Activated B cell treated with CpG ODN at 0.5 μM for 24 hours (primary cell): ENCODE data around the gene WDFY4. TPM values are rescaled to one million over a fixed set of nuclear protein-coding genes. Genes with fewer than 3 reads are reported as not detected.

ENCODE experiments used
- ATAC-seq: fragments of 200-7000 bp; cut with Tn5 transposase; one replicate; pipeline ENCODE4 v1.10.0; 2021; ENCODE audit warnings: low read depth, mild to moderate bottlenecking, moderate library complexity
- CTCF ChIA-PET: fragments of 350-600 bp; sonication (Branson Sonifier 250); formaldehyde crosslinking; loops from one replicate; lab custom pipeline; 2021; ENCODE audit warnings: antibody characterized with exemption; lab: Charles Lee
- POLR2A ChIA-PET: fragments of 350-600 bp; sonication (Branson Sonifier 250); formaldehyde crosslinking; loops from one replicate; lab custom pipeline; 2021; ENCODE audit warnings: antibody characterized with exemption; lab: Charles Lee
- DNase-seq: peaks from one replicate; pipeline ENCODE4 v3.0.0; 2022
- H3K27ac Mint-ChIP-seq: one replicate; pipeline ENCODE4 v1.8.0; 2020; ENCODE audit warnings: mixed read lengths
- H3K27me3 Mint-ChIP-seq: one replicate; pipeline ENCODE4 v1.8.0; 2021; ENCODE audit warnings: mixed read lengths
- H3K36me3 Mint-ChIP-seq: one replicate; pipeline ENCODE4 v1.8.0; 2021; ENCODE audit warnings: low read depth, mixed read lengths
- H3K4me1 Mint-ChIP-seq: one replicate; pipeline ENCODE4 v1.8.0; 2021; ENCODE audit warnings: mixed read lengths
- H3K4me3 Mint-ChIP-seq: one replicate; pipeline ENCODE4 v1.8.0; 2020; ENCODE audit warnings: mild to moderate bottlenecking, mixed read lengths
- H3K9me3 Mint-ChIP-seq: one replicate; pipeline ENCODE4 v1.8.0; 2020; ENCODE audit warnings: mixed read lengths
- CTCF ChIP-seq: fragments of 200-600 bp; IDR thresholded peaks from one replicate; pipeline ENCODE4 v1.8.0; 2022; ENCODE audit warnings: antibody characterized with exemption, mild to moderate bottlenecking
- intact Hi-C: fragments of 100-400 bp; cut with micrococcal nuclease; formaldehyde crosslinking; loops from one replicate; pipeline ENCODE4 v1.15.1; 2024
- total RNA-seq: library from RNA; stranded (reverse); gene quantifications from 2 replicates; pipeline ENCODE4 v1.2.3, GENCODE V29; 2022

Gene WDFY4
- total RNA-seq, 1 donor from 2014 or later, result 488 TPM

GRCh38 chr10:48677625-48678024, 7.0 kb upstream of the WDFY4 start:
- POLR2A ChIA-PET, result interaction anchor here (0.6 to 9.8 kb wide), 5 partner anchors 8 to 15 kb away, joined by 3 to 536 read pairs (median 6); no protein-coding TSS in a partner anchor
- no peaks in the 10 kb centered on the region for H3K27me3 Mint-ChIP-seq
- DNase-seq (no peak), ATAC-seq (no peak)
- H3K9me3 Mint-ChIP-seq, result peaks cover 12% of the 10 kb centered on the region
- H3K4me1 Mint-ChIP-seq, result peaks cover 59% of the 10 kb centered on the region
- H3K27ac Mint-ChIP-seq, result peak overlapping the region; percentile 94
- peaks cover 4% of the 10 kb centered on the region for H3K36me3 Mint-ChIP-seq
- CTCF ChIA-PET, result interaction anchor here (1.4 to 2.1 kb wide), 4 partner anchors 17 to 23 kb away, joined by 3 to 8 read pairs (median 6); no protein-coding TSS in a partner anchor
- intact Hi-C loops, result loop anchor here (1.0 kb wide), 1 partner anchor 9 kb away; no protein-coding TSS in a partner anchor
- H3K4me3 Mint-ChIP-seq, result peak overlapping the region; percentile 64
- no peak for TF ChIP-seq CTCF

- H3K4me3 Mint-ChIP-seq, result peak overlapping the region; percentile 64
- ChIA-PET POLR2A (interaction anchor here (0.6 to 9.8 kb wide), 3 partner anchors 9 to 12 kb away, joined by 3 to 536 read pairs (median 11); no protein-coding TSS in a partner anchor), CTCF (interaction anchor here (1.4 to 2.1 kb wide), 4 partner anchors 17 to 22 kb away, joined by 3 to 8 read pairs (median 6); no protein-coding TSS in a partner anchor)
- peaks cover 4% of the 10 kb centered on the region for H3K36me3 Mint-ChIP-seq
- peaks cover 59% of the 10 kb centered on the region for H3K4me1 Mint-ChIP-seq
- peak overlapping the region; percentile 94 for H3K27ac Mint-ChIP-seq
- ATAC-seq (peak; percentile 88), DNase-seq (no peak)
- intact Hi-C loops, result loop anchor here (1.0 kb wide), 1 partner anchor 10 kb away; no protein-coding TSS in a partner anchor
- peaks cover 12% of the 10 kb centered on the region for H3K9me3 Mint-ChIP-seq
- no peaks in the 10 kb centered on the region for H3K27me3 Mint-ChIP-seq
- TF ChIP-seq CTCF, result no peak
Observed at GRCh38 chr10:48678041-48678440, 6.6 kb upstream of the WDFY4 start.

GRCh38 chr10:48681740-48682139, 2.9 kb upstream of the WDFY4 start:
- intact Hi-C loops, result no loop called here
- CTCF ChIA-PET, result interaction anchor here (0.8 to 1.8 kb wide), 3 partner anchors 9 to 24 kb away, joined by 3 to 5 read pairs (median 3); no protein-coding TSS in a partner anchor
- H3K4me3 Mint-ChIP-seq, result peak overlapping the region; percentile 7
- H3K27me3 Mint-ChIP-seq, result no peaks in the 10 kb centered on the region
- H3K4me1 Mint-ChIP-seq, result peaks cover 71% of the 10 kb centered on the region
- H3K9me3 Mint-ChIP-seq, result peaks cover 12% of the 10 kb centered on the region
- peaks cover 20% of the 10 kb centered on the region for H3K36me3 Mint-ChIP-seq
- TF ChIP-seq CTCF, result no peak
- ATAC-seq (peak; percentile 6), DNase-seq (no peak)
- H3K27ac Mint-ChIP-seq, result peak overlapping the region; percentile 81
- POLR2A ChIA-PET, result interaction anchor here (1.3 to 9.8 kb wide), 2 partner anchors 8 to 12 kb away, joined by 4 to 536 read pairs; no protein-coding TSS in a partner anchor

GRCh38 chr10:48682265-48682664, 2.4 kb upstream of the WDFY4 start:
- Mint-ChIP-seq H3K4me1 (peaks cover 75% of the 10 kb centered on the region), H3K27me3 (no peaks in the 10 kb centered on the region), H3K36me3 (peaks cover 23% of the 10 kb centered on the region), H3K27ac (peak overlapping the region; percentile 81), H3K9me3 (peaks cover 12% of the 10 kb centered on the region), H3K4me3 (no peak overlapping the region)
- ChIA-PET CTCF (interaction anchor here (0.8 to 1.8 kb wide), 2 partner anchors 9 to 24 kb away, joined by 3 to 5 read pairs; no protein-coding TSS in a partner anchor), POLR2A (interaction anchor here (9.8 kb wide), 1 partner anchor 13 kb away, joined by 536 read pairs; no protein-coding TSS in a partner anchor)
- DNase-seq (no peak), ATAC-seq (no peak)
- no peak for TF ChIP-seq CTCF
- intact Hi-C loops, result no loop called here

GRCh38 chr10:48683424-48683823, 1.2 kb upstream of the WDFY4 start:
- POLR2A ChIA-PET, result interaction anchor here (0.6 to 9.8 kb wide), 8 partner anchors 14 to 105 kb away, joined by 3 to 536 read pairs (median 14); no protein-coding TSS in a partner anchor
- H3K4me3 Mint-ChIP-seq, result peak overlapping the region; percentile 94
- CTCF ChIA-PET, result interaction anchor here (1.6 to 2.6 kb wide), 6 partner anchors 11 to 27 kb away, joined by 4 to 20 read pairs (median 11); no protein-coding TSS in a partner anchor
- TF ChIP-seq CTCF, result no peak
- peaks cover 10% of the 10 kb centered on the region for H3K9me3 Mint-ChIP-seq
- peak overlapping the region; percentile 98 for H3K27ac Mint-ChIP-seq
- DNase-seq (no peak), ATAC-seq (no peak)
- intact Hi-C loops, result no loop called here
- peaks cover 29% of the 10 kb centered on the region for H3K36me3 Mint-ChIP-seq
- peaks cover 74% of the 10 kb centered on the region for H3K4me1 Mint-ChIP-seq
- H3K27me3 Mint-ChIP-seq, result no peaks in the 10 kb centered on the region
